Stimulated activated CD4-positive, alpha-beta T cell treated with anti-CD3 and anti-CD28 coated beads, TNF-alpha, amount 100 ng/mL, for 4 hours (primary cell): ENCODE results near the gene D2HGDH.
"Not testable (repeated sequence)": the region's sequence is repeated elsewhere in the genome, so short reads cannot be mapped to it uniquely, and the experiment has no call there.

Experiments used
- DNase-seq, 3 experiments: peaks; one replicate each; pipeline ENCODE4 v3.0.0-alpha.2; 2020; ENCODE audit warnings: low read depth in 3 of 3

D2HGDH gene

DNA sequence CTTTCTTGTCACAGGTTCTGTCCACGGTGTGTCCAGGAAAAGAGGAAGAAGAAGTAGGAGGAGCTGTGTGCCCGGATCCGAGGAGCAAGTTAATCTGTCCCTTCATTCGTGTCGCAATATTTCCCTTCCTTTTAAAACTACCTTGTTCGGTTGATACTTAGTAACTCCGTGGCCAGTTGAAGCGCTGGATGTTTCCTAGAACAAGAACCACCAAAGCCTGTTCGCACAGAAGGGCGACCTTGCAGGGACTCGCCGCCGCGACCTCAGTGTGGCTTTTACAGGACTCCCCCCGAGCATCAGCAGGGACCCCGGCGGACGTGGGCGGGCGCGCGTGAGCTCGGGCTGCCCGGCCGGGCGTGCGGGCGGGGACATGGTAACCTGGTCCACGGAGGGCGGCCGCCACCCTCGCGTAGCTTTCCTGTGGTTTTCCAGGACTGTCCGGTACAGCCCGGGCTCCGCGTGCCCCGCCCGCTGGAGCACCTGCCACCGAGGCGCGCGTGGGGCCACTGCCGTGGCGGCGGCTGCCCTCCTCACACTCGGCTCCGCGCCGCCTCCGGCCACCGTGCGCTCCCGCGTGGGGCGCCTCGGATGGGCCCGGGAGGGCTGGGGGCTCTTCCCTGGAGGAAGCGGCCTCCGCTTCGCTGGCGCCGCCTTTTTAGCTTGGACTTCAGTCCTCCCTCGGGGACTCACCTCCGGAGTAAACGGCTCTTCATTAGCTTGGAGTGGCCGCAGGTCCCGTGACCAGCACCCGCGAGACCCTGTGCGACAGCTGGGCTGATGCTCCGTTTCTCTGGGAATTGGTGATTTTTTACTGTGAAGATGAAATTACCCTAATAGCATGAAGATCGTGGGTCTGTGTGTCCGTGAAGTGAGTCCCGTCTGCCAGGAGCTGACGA is 9.2 kb upstream of the D2HGDH start:
- no peak for DNase-seq

DNA sequence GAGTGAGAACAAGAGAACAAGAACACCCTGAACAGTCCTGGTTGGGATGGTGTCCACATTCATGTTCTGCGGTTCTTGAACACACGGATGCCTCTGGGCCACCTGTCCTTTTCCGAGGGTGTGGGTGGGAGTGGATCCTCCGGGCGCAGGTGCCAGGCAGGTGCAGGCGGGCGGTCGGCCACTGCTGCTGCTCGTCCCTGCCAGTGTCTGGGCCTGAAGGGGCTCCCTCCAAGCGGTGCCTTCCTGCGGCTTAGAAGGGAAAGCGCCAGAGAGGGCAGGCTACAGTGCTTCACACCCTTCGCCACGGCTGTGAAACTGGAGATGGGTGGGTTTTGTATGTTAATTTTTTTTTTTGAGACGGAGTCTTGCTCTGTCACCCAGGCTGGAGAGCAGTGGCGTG is 8.0 kb upstream of the D2HGDH start:
- DNase-seq, result no peak

DNA sequence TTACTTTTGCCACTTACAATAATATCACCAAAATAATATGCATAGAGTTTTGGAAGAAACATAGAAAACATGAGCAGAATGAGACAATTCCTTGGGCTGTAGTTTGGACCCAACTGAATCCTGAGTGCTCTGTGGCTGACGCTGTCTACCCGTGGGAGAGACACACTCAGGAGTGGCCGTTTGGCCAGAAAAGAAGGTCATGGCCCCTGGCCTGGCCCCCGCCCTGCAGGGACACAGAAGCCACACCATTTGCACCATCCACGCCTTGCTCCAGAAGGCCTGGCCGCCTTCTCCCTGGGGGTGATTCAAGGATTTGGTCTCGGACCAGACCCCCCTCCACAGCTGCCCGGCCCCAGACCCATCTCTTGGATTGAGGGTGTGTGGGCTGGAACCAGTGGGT is 6.4 kb upstream of the D2HGDH start:
- no peak for DNase-seq

DNA sequence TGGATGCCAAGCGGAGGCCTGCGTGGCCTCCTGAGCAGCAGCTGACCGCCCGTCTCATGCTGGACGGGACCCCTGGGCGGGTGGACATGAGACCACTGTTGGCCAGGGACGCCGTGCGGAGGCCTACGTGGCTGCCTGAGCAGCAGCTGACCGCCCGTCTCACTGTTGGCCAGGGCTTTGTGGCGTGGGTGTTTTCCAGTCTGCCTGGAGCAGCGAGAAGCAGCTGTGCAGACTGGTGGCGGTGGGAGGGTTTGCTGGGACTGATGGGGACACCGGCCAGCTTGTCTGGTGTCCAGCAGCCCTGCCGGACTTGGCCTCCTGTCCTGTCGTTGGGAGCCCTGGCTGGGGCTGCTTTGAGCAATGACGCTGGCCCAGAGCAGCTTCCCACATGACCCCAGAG is 5.8 kb upstream of the D2HGDH start:
- DNase-seq, result no peak

DNA sequence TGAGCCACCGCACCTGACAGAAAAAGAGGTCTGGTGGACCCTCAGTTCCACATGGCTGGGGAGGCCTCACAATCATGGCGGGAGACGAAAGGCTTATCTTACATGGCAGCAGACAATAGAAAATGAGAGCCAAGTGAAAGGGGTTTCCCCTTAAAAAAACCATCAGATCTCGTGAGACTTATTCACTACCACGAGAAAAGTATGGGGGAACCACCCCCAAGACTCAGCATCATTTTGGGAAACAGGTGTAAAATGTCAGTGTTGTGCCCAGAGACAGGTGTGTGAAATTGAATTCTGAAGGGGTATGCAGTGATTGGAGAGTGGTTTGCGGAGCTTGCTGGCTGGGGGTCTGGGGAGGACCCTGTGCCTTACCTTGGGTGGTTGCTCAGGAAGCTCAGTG is 4.6 kb upstream of the D2HGDH start:
- DNase-seq, result no peak

DNA sequence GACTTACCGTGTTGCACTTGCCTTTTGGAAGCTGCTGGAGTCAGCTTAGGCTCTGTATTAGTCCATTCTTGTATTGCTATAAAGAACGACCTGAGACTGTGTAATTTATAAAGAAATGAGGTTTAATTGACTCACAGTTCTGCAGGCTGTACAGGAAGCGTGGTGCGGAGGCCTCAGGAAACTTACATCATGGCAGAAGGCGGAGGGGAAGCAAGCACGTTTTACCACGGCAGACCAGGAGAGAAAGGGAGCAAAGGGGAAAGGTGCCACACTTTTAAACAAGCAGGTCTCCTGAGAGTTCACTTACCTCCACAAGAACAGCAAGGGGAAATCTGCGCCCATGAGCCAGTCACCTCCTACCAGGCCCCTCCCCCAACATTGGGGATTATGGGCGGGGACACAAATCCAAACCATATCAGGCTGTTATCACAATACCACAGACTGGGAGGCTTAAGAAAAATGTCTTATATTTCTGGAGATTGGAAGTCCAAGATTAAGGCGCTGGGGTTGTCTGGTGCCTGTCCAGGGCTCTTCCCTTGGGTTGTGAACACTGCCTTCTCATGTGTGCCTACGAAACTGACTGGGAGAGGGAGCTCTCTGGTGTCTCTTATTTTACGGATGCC is 3.6 kb upstream of the D2HGDH start:
- DNase-seq, result no peak

DNA sequence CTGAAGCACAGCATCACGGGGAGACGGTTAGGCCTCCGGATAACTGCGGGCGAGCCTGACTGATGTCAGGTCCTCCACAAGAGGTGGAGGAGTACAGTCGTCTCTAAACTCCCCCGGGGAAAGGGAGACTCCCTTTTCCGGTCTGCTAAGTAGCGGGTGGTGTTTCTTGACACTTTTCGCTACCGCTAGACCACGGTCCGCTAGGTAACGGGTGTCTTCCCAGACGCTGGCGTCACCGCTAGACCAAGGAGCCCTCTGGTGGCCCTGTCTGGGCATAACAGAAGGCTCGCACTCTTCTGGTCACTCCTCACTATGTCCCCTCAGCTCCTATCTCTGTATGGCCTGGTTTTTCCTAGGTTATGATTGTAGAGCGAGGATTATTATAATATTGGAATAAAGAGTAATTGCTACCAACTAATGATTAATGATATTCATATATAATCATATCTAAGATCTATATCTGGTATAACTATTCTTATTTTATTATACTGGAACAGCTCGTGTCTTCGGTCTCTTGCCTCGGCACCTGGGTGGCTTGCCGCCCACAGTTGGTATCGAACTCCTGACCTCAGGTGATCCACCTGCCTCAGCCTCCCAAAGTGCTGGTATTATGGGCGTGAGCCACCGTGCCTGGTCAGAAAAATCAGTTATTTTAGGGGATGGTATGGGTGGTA is 1.8 kb upstream of the D2HGDH start:
- DNase-seq, result peak in 2 of 3 experiments; percentile 35

DNA sequence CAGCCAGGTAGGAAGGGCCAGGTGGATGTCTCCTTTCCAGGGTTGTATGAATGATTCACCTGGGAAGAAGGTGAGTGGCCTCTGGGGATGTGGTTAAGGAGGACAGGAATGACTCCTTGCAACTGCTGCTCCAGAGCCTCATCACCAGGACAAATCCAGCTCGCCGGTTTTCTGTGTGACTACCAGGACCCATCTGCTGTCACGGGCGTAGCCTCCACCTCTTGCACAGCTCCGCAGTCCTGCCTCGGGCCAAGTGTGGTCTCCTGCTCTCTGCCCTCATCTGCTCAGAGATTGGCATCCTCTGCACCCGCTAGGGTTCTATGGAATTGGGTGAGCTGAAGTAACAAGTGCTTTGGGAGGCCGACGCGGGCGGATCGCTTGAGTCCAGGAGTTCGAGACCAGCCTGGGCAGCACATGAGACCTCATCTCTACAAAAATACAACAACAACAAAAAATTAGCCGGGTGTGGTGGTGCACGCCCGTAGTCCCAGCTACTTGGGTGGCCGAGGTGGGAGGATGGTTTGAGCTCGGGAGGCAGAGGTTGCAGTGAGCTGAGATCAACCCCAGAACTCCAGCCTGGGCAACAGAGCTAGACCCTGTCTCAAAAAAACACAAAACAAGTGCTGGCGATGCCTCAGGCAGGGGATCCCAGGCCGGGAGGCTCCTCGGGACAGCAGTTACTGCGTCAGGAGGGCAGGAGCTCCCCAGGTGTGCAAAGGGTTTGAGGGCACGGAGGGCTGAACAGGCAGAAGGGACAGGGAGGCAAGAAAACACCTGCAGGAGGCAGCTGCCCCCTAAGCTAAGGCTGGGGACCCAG is 831 bp upstream of the D2HGDH start:
- no peak for DNase-seq

DNA sequence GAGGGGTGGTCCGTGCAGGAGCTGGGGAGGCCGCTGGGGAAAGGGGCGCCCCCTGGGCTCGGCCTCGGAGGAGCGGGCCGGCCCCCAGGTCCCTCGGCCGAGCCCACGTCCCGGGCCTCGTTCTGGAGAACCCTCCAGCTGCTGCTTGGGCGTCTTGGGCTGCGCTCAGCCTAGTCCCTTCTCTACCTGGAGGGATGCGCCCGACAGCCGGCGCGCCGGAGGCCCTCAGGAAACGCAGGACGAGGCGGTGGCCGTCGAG is 293 bp upstream of the D2HGDH start:
- DNase-seq, result no peak

DNA sequence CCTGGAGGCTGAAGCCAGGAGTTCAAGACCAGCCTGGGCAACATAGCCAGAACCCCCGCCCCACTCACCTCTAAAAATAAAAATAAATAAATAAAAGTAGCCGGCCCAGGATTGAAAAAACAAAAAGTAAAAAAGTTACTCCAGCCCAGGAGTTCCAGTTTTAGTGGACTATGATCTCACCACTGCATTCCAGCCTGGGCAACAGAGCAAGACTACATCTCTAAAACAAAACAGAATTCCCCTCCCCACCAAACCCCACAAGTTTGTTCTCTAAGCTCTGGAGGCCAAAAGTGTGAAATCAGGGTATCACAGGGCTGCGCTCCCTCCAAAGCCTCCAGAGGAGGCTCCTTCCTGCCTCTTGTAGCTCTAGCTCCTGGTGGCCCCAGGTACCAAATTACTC is 1.7 kb downstream of the D2HGDH start:
- no peak for DNase-seq

DNA sequence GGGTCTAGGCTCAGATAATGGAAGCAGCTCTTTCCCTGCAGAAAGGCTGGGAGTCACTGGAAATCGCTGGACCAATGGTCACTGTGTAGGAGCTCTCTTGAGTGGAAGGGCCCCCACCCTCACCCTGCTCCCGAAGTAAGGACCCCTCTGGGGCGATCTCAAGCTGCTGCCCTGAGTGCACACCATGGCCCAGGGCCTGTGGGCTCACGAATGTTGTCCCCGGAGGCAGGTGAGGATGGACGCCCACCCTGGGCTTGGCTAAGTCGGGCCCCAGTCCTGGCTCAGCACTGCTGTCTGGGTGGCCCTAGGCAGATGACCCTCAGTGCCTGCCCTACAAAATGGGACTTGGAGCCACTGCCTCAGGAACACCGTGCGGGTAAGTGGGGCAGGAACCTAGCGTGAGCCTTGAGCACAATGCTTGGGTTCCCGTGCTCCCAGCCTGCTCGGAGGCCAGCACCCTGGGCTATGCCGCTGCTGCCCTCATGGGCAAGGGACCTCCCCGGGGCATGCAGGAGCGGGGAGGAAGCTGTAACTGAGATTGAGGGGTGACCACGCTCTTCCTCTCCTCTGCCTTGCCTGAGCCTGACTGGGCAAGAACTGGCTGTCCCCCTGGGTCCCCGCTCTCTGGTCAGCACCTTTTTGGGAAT is 3.7 kb downstream of the D2HGDH start:
- DNase-seq, result no peak

DNA sequence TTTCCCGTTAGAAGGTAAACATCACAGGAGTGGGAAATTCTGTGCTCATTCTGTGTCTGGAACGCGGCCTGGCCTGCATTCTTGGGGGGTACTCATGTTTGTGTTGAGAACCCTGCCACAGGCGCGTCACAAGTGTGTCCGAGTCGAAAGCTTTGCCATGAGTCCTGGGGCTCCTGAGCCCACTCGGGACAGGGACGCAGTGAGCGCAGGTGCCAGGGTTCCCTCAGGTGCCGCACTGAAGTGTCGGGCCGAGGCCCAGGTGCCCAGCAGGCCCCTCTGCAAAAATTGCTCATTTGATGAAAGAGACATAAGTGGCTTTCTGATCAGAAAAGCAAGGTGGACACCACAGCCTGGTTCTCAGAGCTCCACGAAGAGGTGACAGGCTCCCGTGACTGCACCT is 4.7 kb downstream of the D2HGDH start:
- no peak for DNase-seq

DNA sequence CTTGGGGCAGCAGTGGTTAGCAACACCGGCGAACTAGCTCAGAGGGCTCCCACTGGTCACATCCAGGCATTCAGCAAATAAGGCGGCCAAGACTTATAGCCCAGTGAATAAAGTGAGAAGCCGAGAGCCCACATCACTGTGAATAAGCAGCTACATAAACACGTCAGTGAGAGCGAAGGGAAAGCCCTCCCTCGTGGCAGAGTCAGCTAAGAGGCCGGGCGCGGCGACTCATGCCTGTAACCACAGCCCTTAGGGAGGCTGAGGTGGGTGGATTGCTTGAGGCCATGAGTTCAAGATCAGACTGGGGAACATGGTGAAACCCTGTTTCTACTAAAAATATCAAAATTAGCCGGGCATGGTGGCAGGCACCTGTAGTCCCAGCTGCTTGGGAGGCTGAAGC is 5.2 kb downstream of the D2HGDH start:
- peak; percentile 31 to 33 (median 32) for DNase-seq

DNA sequence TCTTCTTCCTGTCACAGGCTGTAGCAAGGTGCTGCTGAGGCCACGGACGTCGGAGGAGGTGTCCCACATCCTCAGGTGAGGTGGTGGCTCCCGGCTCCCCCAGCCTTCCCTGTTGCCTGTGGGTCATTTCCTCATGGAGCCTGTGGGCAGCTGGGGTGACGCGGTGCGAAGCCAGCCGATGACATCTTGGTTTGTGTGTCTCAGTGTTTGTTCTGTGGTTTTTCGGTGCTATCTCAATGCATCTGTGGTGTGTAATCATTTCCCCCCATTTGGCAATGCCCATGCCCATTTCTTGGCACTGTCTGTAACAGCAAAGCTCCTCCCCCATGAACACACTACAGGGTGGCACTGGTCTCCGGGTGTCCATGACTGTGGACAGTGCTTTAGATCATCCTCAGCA is 6.6 kb downstream of the D2HGDH start:
- DNase-seq, result no peak

DNA sequence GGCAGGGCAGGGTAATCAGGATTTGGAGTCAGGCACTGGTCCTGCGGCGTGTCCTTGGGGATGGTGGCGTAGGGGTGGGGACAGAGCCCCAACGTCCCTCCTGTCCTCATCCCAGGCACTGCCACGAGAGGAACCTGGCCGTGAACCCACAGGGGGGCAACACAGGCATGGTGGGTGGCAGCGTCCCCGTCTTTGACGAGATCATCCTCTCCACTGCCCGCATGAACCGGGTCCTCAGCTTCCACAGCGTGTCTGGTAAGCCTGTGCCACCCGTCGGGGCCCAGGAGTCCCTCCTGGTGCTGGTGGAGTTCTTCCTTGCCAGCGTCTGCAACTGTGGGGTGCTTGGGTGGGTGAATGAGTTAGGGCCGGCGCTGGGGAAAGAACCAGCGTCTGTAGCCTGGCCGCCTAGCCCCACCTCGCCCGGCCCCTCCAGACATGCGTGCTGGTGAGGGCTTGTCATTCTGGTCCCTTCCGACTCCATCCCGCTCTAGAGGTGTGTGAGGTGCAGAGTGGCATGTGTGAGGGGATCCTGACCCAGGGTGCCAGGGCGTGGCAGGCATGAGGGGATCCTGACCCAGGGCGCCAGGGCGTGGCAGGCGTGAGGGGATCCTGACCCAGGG is 8.0 kb downstream of the D2HGDH start:
- DNase-seq, result no peak

DNA sequence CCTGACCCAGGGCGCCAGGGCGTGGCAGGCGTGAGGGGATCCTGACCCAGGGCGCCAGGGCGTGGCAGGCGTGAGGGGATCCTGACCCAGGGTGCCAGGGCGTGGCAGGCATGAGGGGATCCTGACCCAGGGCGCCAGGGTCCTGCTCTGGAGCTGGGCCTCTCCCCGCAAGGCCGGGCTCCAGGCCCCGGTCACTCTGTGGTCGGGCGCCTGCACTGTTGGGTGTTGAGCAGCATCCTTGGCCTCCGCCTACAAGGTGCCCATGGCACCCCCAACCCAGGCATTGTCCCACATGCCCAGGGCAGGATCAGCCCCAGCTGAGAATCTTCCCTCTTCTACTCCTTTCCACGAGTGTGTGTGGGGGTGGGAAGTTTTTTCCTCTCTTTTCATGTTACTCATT is 8.6 kb downstream of the D2HGDH start:
- DNase-seq, result not testable (repeated sequence)

DNA sequence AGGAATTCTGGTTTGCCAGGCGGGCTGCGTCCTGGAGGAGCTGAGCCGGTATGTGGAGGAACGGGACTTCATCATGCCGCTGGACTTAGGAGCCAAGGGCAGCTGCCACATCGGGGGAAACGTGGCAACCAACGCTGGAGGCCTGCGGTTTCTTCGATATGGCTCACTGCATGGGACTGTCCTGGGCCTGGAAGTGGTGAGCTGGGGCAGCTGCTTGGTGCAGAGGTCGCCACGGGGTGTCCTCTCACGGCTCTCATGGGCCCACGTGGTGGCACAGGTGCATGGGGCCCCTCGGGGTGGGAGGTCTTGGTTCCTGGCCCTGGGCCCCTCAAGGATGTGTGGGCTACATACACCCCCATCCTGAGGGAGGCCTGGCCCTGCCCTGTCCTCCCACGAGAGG is 9.2 kb downstream of the D2HGDH start:
- no peak for DNase-seq

DNA sequence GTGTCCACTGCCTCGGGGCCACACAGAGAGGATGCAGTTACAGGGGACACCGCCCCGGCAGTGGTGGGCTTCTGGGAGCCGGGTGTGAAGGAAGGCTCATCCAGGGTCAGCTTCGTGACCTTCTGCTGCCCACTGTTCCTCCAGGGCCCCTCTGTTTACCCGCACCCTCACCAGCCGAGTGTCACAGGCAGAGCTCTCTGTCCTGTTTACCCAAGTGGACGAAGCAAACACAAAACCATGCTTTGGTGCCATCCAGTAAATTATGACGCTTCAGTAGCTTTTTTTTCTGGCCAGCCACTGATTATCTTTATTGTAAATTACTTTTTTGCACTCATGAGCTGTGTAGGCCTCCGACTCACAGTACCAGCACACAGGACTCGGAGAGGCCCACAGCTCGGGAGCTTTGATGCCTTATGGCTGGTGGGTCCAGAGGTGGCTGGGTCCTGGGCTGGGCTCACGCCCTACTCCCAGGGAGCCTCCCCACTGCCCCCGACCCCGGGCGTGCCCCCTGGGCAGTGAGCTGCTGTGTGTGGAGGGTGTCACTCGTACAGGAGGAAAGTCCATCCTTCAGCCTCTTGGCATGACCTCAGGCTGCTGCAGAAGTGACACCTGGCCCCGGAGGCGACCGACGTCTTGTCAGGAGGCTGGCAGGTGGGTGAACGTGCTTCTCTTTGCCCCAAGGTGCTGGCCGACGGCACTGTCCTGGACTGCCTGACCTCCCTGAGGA is 9.8 kb downstream of the D2HGDH start:
- no peak for DNase-seq

DNA sequence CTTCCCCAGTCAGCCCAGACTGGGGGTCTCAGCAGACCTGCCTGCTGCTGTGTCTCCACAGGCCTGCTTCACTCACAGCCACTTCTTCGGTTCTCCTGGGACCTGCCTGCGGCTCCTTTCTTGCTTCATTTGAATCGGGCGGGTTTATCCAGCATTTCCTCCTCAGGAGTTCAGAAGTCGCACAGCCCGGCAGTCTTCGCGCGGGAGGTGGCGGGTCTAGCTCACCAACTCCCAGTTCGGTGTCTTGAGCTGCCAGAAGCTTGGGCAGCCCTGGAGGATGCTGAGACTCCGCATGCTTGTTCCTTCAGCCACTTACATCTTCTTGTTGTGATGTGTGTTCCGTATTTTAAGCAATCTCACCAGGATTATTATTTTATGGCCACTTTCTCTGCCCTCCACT is 10.8 kb downstream of the D2HGDH start:
- no peak for DNase-seq

DNA sequence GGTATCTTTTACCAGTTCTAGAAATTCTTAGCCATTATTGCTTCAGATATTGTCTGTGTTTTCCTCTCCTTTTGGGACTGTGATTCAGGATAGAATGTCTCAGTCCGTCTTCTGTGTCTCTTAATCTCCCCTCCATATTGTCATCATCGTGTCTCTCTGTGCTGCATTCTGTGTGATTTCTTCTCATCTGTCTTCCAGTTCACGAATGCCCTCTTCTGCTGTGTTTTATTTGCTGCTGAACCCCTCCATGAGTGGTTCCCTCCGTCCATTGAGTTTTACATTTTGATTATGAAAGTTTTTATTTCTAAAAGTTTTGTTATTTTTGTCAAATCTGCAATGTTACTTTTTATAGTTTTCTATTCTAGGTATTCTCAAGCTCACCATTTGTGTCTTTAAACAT is 11.7 kb downstream of the D2HGDH start:
- no peak for DNase-seq
